Myocyte (in vitro differentiated cells): ENCODE results near the gene ST8SIA2. TPM values are rescaled to one million over a fixed set of nuclear protein-coding genes. Genes with fewer than 3 reads are reported as not detected.

ENCODE experiments used
- DNase-seq: peaks from one replicate; pipeline ENCODE4 v3.0.0-alpha.2; 2012; ENCODE audit warnings: low read depth
- total RNA-seq: library from RNA; depleted of rRNA; stranded (reverse); fragments of >200 nt; gene quantifications from 2 replicates; pipeline ENCODE4 v1.2.3, GENCODE V29; 2014

Gene ST8SIA2
- total RNA-seq, 1 donor from 2014 or later = 30.8 TPM

- DNase-seq = no peak
These were observed 86.7 kb downstream of the ST8SIA2 start for GRCh38 chr15:92480361-92480760.

- no peak for DNase-seq
These were observed 91.8 kb downstream of the ST8SIA2 start for GRCh38 chr15:92485441-92485840.

- DNase-seq = no peak
These were observed 99.0 kb downstream of the ST8SIA2 start for GRCh38 chr15:92492551-92493115.

- peak; percentile 62 for DNase-seq
These were observed 101.2 kb downstream of the ST8SIA2 start for GRCh38 chr15:92494806-92495336.

GRCh38 chr15:92495446-92495845 lies 101.8 kb downstream of the ST8SIA2 start:
- DNase-seq = peak; percentile 75

- DNase-seq = no peak
These were observed 106.2 kb downstream of the ST8SIA2 start for GRCh38 chr15:92499731-92500530.

- no peak for DNase-seq
These were observed 108.7 kb downstream of the ST8SIA2 start for GRCh38 chr15:92502336-92502735.

- DNase-seq = peak; percentile 50
These were observed 109.5 kb downstream of the ST8SIA2 start for GRCh38 chr15:92502930-92503857.

GRCh38 chr15:92503889-92504288 lies 110.2 kb downstream of the ST8SIA2 start:
- DNase-seq = no peak

GRCh38 chr15:92505611-92506010 lies 111.9 kb downstream of the ST8SIA2 start:
- DNase-seq = no peak

GRCh38 chr15:92506506-92506905 lies 112.8 kb downstream of the ST8SIA2 start:
- DNase-seq = no peak

GRCh38 chr15:92510163-92510882 lies 116.6 kb downstream of the ST8SIA2 start:
- DNase-seq = no peak
